Neural progenitor cell (in vitro differentiated cells): ENCODE data around the gene TPD52L1. TPM values are rescaled to one million over a fixed set of nuclear protein-coding genes. Genes with fewer than 3 reads are reported as not detected.

Experiments used
- DNase-seq: peaks from one replicate; pipeline ENCODE4 v3.0.0-alpha.2; 2016; ENCODE audit warnings: low spot score
- H2AFZ ChIP-seq: fragments of 200-600 bp; sonication (generic); replicated peaks from 2 replicates; pipeline ENCODE4 v1.6.1; 2016; ENCODE audit warnings: antibody characterized with exemption
- H3F3A ChIP-seq: fragments of 200-600 bp; sonication (generic); 2 replicates; pipeline ENCODE4 v1.6.1; 2016; ENCODE audit warnings: antibody characterized with exemption, low read depth
- H3K27ac ChIP-seq: fragments of 200-600 bp; sonication (generic); 2 replicates; pipeline ENCODE4 v1.5.1; 2016; ENCODE audit warnings: mild to moderate bottlenecking
- H3K27me3 ChIP-seq: fragments of 200-600 bp; sonication (generic); 2 replicates; pipeline ENCODE4 v1.6.1; 2016; ENCODE audit warnings: mild to moderate bottlenecking, moderate library complexity
- H3K36me3 ChIP-seq: fragments of 200-600 bp; sonication (generic); 2 replicates; pipeline ENCODE4 v1.5.1; 2016
- H3K4me1 ChIP-seq: fragments of 200-600 bp; sonication (generic); 2 replicates; pipeline ENCODE4 v1.6.1; 2016; ENCODE audit warnings: mixed run types
- H3K4me2 ChIP-seq: fragments of 200-600 bp; sonication (generic); 2 replicates; pipeline ENCODE4 v1.6.1; 2016
- H3K4me3 ChIP-seq: fragments of 200-600 bp; sonication (generic); 2 replicates; pipeline ENCODE4 v1.5.1; 2016
- H3K79me2 ChIP-seq: fragments of 200-600 bp; sonication (generic); 2 replicates; pipeline ENCODE4 v1.6.1; 2016; ENCODE audit warnings: low read depth
- H3K9ac ChIP-seq: fragments of 200-600 bp; sonication (generic); 2 replicates; pipeline ENCODE4 v1.6.1; 2016
- H3K9me3 ChIP-seq: fragments of 200-600 bp; sonication (generic); 2 replicates; pipeline ENCODE4 v1.5.1; 2016; ENCODE audit warnings: low read depth
- H4K20me1 ChIP-seq: fragments of 200-600 bp; sonication (generic); 2 replicates; pipeline ENCODE4 v1.6.1; 2016; ENCODE audit warnings: low read depth
- H3K27ac Mint-ChIP-seq: 3 replicates; pipeline ENCODE4 v1.8.0; 2021; ENCODE audit warnings: mixed read lengths
- H3K27me3 Mint-ChIP-seq: 2 replicates; pipeline ENCODE4 v1.8.0; 2022; ENCODE audit warnings: low read depth, mild to moderate bottlenecking, inconsistent platforms, moderate library complexity, mixed read lengths; ENCODE audit not compliant: insufficient read depth
- H3K36me3 Mint-ChIP-seq: 3 replicates; pipeline ENCODE4 v1.8.0; 2021; ENCODE audit warnings: mixed read lengths
- H3K4me1 Mint-ChIP-seq: 3 replicates; pipeline ENCODE4 v1.8.0; 2021; ENCODE audit warnings: mixed read lengths
- H3K4me3 Mint-ChIP-seq: 3 replicates; pipeline ENCODE4 v1.8.0; 2021; ENCODE audit warnings: mild to moderate bottlenecking, moderate library complexity, mixed read lengths
- H3K9me3 Mint-ChIP-seq: 3 replicates; pipeline ENCODE4 v1.8.0; 2020; ENCODE audit warnings: mixed read lengths
- CTCF ChIP-seq: fragments of 200-600 bp; sonication (generic); IDR thresholded peaks from 2 replicates; pipeline ENCODE4 v1.5.1; 2017; ENCODE audit warnings: antibody characterized with exemption, mild to moderate bottlenecking
- EZH2 ChIP-seq: fragments of 200-600 bp; sonication (generic); IDR thresholded peaks from 2 replicates; pipeline ENCODE4 v1.6.1; 2017; ENCODE audit warnings: antibody characterized with exemption, mild to moderate bottlenecking, moderate library complexity
- EZH2phosphoT487 ChIP-seq: fragments of 200-600 bp; sonication (generic); IDR thresholded peaks from 2 replicates; pipeline ENCODE4 v1.6.1; 2017; ENCODE audit warnings: antibody characterized with exemption
- total RNA-seq: library from RNA; depleted of rRNA; stranded (reverse); fragments of >200 nt; gene quantifications from 2 replicates; pipeline ENCODE4 v1.2.3, GENCODE V29; 2015; ENCODE audit warnings: low replicate concordance

The TPD52L1 gene
- total RNA-seq, 1 donor from 2014 or later: 9.5 TPM

GRCh38 chr6:125231133-125231532 lies 77.6 kb downstream of the TPD52L1 start:
- Histone ChIP-seq H3K4me2 (no peak overlapping the region), H3K4me1 (no peaks in the 10 kb centered on the region), H3K27ac (no peak overlapping the region), H3K4me3 (no peak overlapping the region), H3K27me3 (no peaks in the 10 kb centered on the region), H2AFZ (no peak overlapping the region), H3F3A (no peaks in the 10 kb centered on the region), H3K79me2 (no peaks in the 10 kb centered on the region), H3K9me3 (no peaks in the 10 kb centered on the region), H3K9ac (no peak overlapping the region), H3K36me3 (no peaks in the 10 kb centered on the region), H4K20me1 (no peaks in the 10 kb centered on the region)
- no peaks in the 10 kb centered on the region for H3K9me3 Mint-ChIP-seq
- no peaks in the 10 kb centered on the region for H3K36me3 Mint-ChIP-seq
- H3K4me3 Mint-ChIP-seq: no peak overlapping the region
- TF ChIP-seq EZH2phosphoT487 (no peak), EZH2 (no peak), CTCF (no peak)
- H3K27me3 Mint-ChIP-seq: no peaks in the 10 kb centered on the region
- no peak for DNase-seq
- H3K27ac Mint-ChIP-seq: no peak overlapping the region
- peaks cover 13% of the 10 kb centered on the region for H3K4me1 Mint-ChIP-seq

DNA sequence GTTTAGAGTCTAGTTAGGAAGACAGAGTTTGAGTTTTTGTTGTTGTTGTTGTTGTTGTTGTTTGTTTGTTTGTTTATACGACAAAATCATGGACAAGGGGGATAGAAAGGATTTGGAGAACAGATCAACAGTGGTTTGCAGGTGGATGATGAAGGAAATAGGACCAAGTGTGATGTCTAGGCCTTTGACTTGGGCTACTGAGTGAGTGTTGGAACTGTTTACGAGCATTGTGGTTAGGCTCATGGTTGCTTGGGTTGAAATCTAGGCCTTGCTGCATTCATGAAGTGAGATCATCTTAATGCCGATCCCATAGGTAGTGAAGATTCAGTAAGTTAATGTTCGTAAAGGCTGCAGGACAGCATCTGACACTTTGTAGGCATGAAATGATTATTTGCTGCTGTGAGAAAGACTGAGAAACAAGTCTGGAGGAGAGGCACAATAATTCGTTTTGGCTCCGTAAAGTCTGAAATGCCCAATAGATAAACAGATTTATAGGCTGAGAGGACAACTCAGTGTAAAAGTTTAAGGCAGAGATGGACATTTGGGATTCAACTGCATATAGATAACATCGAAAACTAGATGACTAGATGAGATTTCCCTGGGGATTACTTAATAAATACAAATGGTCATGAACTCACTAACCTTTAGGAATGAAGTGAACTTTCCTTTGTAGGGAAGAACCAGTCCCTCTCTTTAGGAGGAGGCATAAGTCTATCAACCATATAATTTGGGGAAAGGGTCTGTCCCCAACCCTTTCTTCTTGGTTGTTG lies 78.2 kb downstream of the TPD52L1 start:
- Mint-ChIP-seq H3K9me3 (no peaks in the 10 kb centered on the region), H3K4me1 (peaks cover 13% of the 10 kb centered on the region), H3K4me3 (no peak overlapping the region), H3K36me3 (no peaks in the 10 kb centered on the region), H3K27me3 (no peaks in the 10 kb centered on the region), H3K27ac (no peak overlapping the region)
- TF ChIP-seq CTCF: no peak
- no peak for TF ChIP-seq EZH2phosphoT487
- TF ChIP-seq EZH2: no peak
- Histone ChIP-seq H3F3A (no peaks in the 10 kb centered on the region), H3K27ac (no peak overlapping the region), H3K27me3 (no peaks in the 10 kb centered on the region), H3K9ac (no peak overlapping the region), H3K4me3 (no peak overlapping the region), H3K36me3 (no peaks in the 10 kb centered on the region), H2AFZ (no peak overlapping the region), H3K4me1 (no peaks in the 10 kb centered on the region), H3K4me2 (no peak overlapping the region), H3K79me2 (no peaks in the 10 kb centered on the region), H3K9me3 (no peaks in the 10 kb centered on the region), H4K20me1 (no peaks in the 10 kb centered on the region)
- DNase-seq: no peak

DNA sequence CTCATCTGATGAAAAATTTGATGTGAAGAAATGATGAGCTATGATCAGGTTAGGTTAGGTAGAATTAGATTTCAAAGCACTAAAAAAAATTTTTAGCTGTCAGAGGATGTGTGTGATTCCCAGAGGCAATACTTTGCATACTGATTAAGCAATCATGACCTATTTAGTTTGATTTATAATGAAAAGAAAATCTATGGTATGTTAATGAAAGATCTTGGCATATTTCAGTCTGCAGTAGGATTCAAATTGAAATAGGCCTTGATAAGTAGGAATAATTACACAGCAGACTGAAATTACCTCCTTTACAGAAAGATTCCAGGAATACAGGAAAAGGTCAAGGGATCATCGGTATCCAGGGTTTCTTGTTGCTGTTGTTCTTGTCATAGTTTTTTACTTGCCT lies 78.9 kb downstream of the TPD52L1 start:
- no peak overlapping the region for H3K4me3 Mint-ChIP-seq
- H3K4me1 ChIP-seq: no peaks in the 10 kb centered on the region
- TF ChIP-seq EZH2: no peak
- no peak for TF ChIP-seq CTCF
- TF ChIP-seq EZH2phosphoT487: no peak

More for the DNA sequence above, 78.9 kb downstream of the TPD52L1 start:
- Histone ChIP-seq H4K20me1 (no peaks in the 10 kb centered on the region), H3K4me2 (no peak overlapping the region), H3K9me3 (no peaks in the 10 kb centered on the region), H3K27ac (no peak overlapping the region), H3K79me2 (no peaks in the 10 kb centered on the region), H3K4me3 (no peak overlapping the region), H3K27me3 (no peaks in the 10 kb centered on the region), H2AFZ (no peak overlapping the region), H3K36me3 (no peaks in the 10 kb centered on the region), H3F3A (no peaks in the 10 kb centered on the region), H3K9ac (no peak overlapping the region)
- Mint-ChIP-seq H3K36me3 (no peaks in the 10 kb centered on the region), H3K27me3 (no peaks in the 10 kb centered on the region), H3K4me1 (peaks cover 13% of the 10 kb centered on the region), H3K9me3 (no peaks in the 10 kb centered on the region), H3K27ac (no peak overlapping the region)
- DNase-seq: no peak
